ENCODE data around the gene DENND1B.
A peak's percentile ranks its signal among the peaks of the same experiment; 100 is the strongest.
"Not testable (repeated sequence)": the region's sequence is repeated elsewhere in the genome, so short reads cannot be mapped to it uniquely, and the experiment has no call there.

DENND1B gene

GRCh38 chr1:197590687-197591086 is 184.6 kb downstream of the DENND1B start:
- Histone ChIP-seq H3K27ac (ENCODE audit: low read depth, low read length) (no peak overlapping the region), H3K27me3 (ENCODE audit: control insufficient read depth in 5 of 5, insufficient read depth in 4 of 5, low read length in 5 of 5) (no peaks in the 10 kb centered on the region), H3K4me3 (ENCODE audit: low read depth in 1 of 5, low read length in 5 of 5) (no peak overlapping the region), H3K4me1 (ENCODE audit: control insufficient read depth in 5 of 5, insufficient read depth in 5 of 5, low read length in 5 of 5) (no peaks in the 10 kb centered on the region), H3K9me3 (ENCODE audit: control insufficient read depth in 5 of 5, low read length in 5 of 5) (no peaks in the 10 kb centered on the region), H3K9ac (ENCODE audit: low read length in 5 of 5) (no peak overlapping the region), H3K36me3 (ENCODE audit: control insufficient read depth in 5 of 5, insufficient read depth in 5 of 5, low read length in 5 of 5) (peaks cover 0 to 15% (median 3%) of the 10 kb centered on the region in 5 donors)

DNA sequence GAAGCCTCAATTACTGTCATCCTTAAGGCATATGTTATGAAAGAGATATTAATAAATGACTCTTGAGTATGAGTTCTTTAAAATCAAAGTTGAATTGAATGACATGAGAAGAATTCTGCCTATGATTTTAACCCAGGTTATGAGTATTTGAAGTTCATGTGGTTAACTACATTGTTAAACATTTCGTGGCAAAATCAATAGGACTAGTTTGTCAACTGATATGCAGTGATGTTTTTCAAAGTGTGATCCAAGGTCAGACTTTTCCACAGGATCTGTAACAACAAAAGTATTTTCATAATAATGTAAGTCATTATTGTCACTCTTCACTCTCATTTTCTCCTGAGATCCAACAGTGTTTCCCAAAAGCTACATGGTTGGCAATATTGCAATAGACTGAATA is 189.5 kb downstream of the DENND1B start:
- Histone ChIP-seq H3K9me3 (ENCODE audit: control insufficient read depth in 5 of 5, low read length in 5 of 5) (no peaks in the 10 kb centered on the region), H3K36me3 (ENCODE audit: control insufficient read depth in 5 of 5, insufficient read depth in 5 of 5, low read length in 5 of 5) (peaks cover 0 to 18% (median 0%) of the 10 kb centered on the region in 5 donors), H3K9ac (ENCODE audit: low read length in 5 of 5) (no peak overlapping the region), H3K27ac (ENCODE audit: low read depth, low read length) (no peak overlapping the region), H3K4me1 (ENCODE audit: control insufficient read depth in 5 of 5, insufficient read depth in 5 of 5, low read length in 5 of 5) (no peaks in the 10 kb centered on the region), H3K27me3 (ENCODE audit: control insufficient read depth in 5 of 5, insufficient read depth in 4 of 5, low read length in 5 of 5) (no peaks in the 10 kb centered on the region), H3K4me3 (ENCODE audit: low read depth in 1 of 5, low read length in 5 of 5) (no peak overlapping the region)

- Histone ChIP-seq H3K4me3 (ENCODE audit: low read depth in 1 of 5, low read length in 5 of 5) (no peak overlapping the region), H3K27me3 (ENCODE audit: control insufficient read depth in 5 of 5, insufficient read depth in 4 of 5, low read length in 5 of 5) (no peaks in the 10 kb centered on the region), H3K36me3 (ENCODE audit: control insufficient read depth in 5 of 5, insufficient read depth in 5 of 5, low read length in 5 of 5) (peaks cover 0 to 10% (median 5%) of the 10 kb centered on the region in 5 donors), H3K27ac (ENCODE audit: low read depth, low read length) (no peak overlapping the region), H3K9ac (ENCODE audit: low read length in 5 of 5) (no peak overlapping the region), H3K9me3 (ENCODE audit: control insufficient read depth in 5 of 5, low read length in 5 of 5) (no peaks in the 10 kb centered on the region), H3K4me1 (ENCODE audit: control insufficient read depth in 5 of 5, insufficient read depth in 5 of 5, low read length in 5 of 5) (no peaks in the 10 kb centered on the region)
Observed at GRCh38 chr1:197577580-197577979, 197.7 kb downstream of the DENND1B start.

DNA sequence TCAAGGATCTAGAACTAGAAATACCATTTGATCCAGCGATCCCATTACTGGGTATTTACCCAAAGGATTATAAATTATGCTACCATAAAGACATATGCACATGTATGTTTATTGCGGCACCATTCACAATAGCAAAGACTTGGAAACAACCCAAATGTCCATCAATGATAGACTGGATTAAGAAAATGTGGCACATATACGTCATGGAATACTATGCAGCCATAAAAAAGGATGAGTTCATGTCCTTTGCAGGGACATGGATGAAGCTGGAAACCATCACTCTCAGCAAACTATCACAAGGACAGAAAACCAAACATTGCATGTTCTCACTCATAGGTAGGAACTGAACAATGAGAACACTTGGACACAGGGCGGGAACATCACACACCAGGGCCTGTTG is 199.7 kb downstream of the DENND1B start:
- H3K4me3 ChIP-seq (ENCODE audit: low read depth in 1 of 5, low read length in 5 of 5); H3K27ac ChIP-seq (ENCODE audit: low read depth, low read length); H3K4me1 ChIP-seq (ENCODE audit: control insufficient read depth in 5 of 5, insufficient read depth in 5 of 5, low read length in 5 of 5); H3K27me3 ChIP-seq (ENCODE audit: control insufficient read depth in 5 of 5, insufficient read depth in 4 of 5, low read length in 5 of 5); H3K9ac ChIP-seq (ENCODE audit: low read length in 5 of 5); H3K9me3 ChIP-seq (ENCODE audit: control insufficient read depth in 5 of 5, low read length in 5 of 5): not testable (repeated sequence)
- peaks cover 3 to 14% (median 7%) of the 10 kb centered on the region in 5 donors for H3K36me3 ChIP-seq (ENCODE audit: control insufficient read depth in 5 of 5, insufficient read depth in 5 of 5, low read length in 5 of 5)

- Histone ChIP-seq H3K27ac (ENCODE audit: low read depth, low read length) (no peak overlapping the region), H3K4me1 (ENCODE audit: control insufficient read depth in 5 of 5, insufficient read depth in 5 of 5, low read length in 5 of 5) (no peaks in the 10 kb centered on the region), H3K4me3 (ENCODE audit: low read depth in 1 of 5, low read length in 5 of 5) (no peak overlapping the region), H3K9me3 (ENCODE audit: control insufficient read depth in 5 of 5, low read length in 5 of 5) (peaks cover 3 to 13% (median 7%) of the 10 kb centered on the region in 5 donors), H3K36me3 (ENCODE audit: control insufficient read depth in 5 of 5, insufficient read depth in 5 of 5, low read length in 5 of 5) (peaks cover 6 to 14% (median 7%) of the 10 kb centered on the region in 5 donors), H3K27me3 (ENCODE audit: control insufficient read depth in 5 of 5, insufficient read depth in 4 of 5, low read length in 5 of 5) (no peaks in the 10 kb centered on the region), H3K9ac (ENCODE audit: low read length in 5 of 5) (no peak overlapping the region)
Observed at GRCh38 chr1:197572169-197572568, 203.1 kb downstream of the DENND1B start.

GRCh38 chr1:197567442-197567841 is 207.8 kb downstream of the DENND1B start:
- peaks cover 3 to 13% (median 9%) of the 10 kb centered on the region in 5 donors for H3K9me3 ChIP-seq (ENCODE audit: control insufficient read depth in 5 of 5, low read length in 5 of 5)
- H3K4me1 ChIP-seq (ENCODE audit: control insufficient read depth in 5 of 5, insufficient read depth in 5 of 5, low read length in 5 of 5): no peaks in the 10 kb centered on the region
- H3K27ac ChIP-seq (ENCODE audit: low read depth, low read length): no peak overlapping the region
- H3K9ac ChIP-seq (ENCODE audit: low read length in 5 of 5): no peak overlapping the region
- H3K36me3 ChIP-seq (ENCODE audit: control insufficient read depth in 5 of 5, insufficient read depth in 5 of 5, low read length in 5 of 5): peaks cover 3 to 16% (median 6%) of the 10 kb centered on the region in 5 donors
- no peaks in the 10 kb centered on the region for H3K27me3 ChIP-seq (ENCODE audit: control insufficient read depth in 5 of 5, insufficient read depth in 4 of 5, low read length in 5 of 5)
- H3K4me3 ChIP-seq (ENCODE audit: low read depth in 1 of 5, low read length in 5 of 5): no peak overlapping the region

DNA sequence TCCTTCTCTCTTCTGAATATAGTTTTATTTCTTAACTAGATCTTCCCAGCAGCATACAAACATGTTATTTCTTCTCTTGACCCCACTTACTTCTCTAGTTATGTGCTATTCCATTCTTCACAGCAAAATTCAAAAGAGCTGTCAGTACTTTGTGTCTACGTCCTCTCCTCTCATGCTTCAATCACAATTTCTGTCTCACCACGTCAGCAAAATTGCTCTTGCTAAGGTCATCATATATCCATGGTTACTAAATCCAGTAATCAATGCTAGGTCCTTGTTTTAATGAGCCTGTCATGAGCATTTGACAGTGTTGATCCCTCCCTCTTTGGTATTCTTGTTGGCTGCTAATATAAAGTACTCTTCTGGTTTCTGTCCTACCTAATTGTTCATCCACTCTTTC is 214.2 kb downstream of the DENND1B start:
- Histone ChIP-seq H3K9me3 (ENCODE audit: control insufficient read depth in 5 of 5, low read length in 5 of 5) (no peaks in the 10 kb centered on the region), H3K36me3 (ENCODE audit: control insufficient read depth in 5 of 5, insufficient read depth in 5 of 5, low read length in 5 of 5) (peaks cover 0 to 8% (median 3%) of the 10 kb centered on the region in 5 donors), H3K4me1 (ENCODE audit: control insufficient read depth in 5 of 5, insufficient read depth in 5 of 5, low read length in 5 of 5) (peaks cover 0 to 6% (median 0%) of the 10 kb centered on the region in 5 donors), H3K27me3 (ENCODE audit: control insufficient read depth in 5 of 5, insufficient read depth in 4 of 5, low read length in 5 of 5) (no peaks in the 10 kb centered on the region), H3K4me3 (ENCODE audit: low read depth in 1 of 5, low read length in 5 of 5) (no peak overlapping the region), H3K27ac (ENCODE audit: low read depth, low read length) (no peak overlapping the region), H3K9ac (ENCODE audit: low read length in 5 of 5) (no peak overlapping the region)

GRCh38 chr1:197559655-197560054 is 215.6 kb downstream of the DENND1B start:
- peaks cover 0 to 8% (median 3%) of the 10 kb centered on the region in 5 donors for H3K36me3 ChIP-seq (ENCODE audit: control insufficient read depth in 5 of 5, insufficient read depth in 5 of 5, low read length in 5 of 5)
- H3K27me3 ChIP-seq (ENCODE audit: control insufficient read depth in 5 of 5, insufficient read depth in 4 of 5, low read length in 5 of 5): no peaks in the 10 kb centered on the region
- no peaks in the 10 kb centered on the region for H3K9me3 ChIP-seq (ENCODE audit: control insufficient read depth in 5 of 5, low read length in 5 of 5)
- no peak overlapping the region for H3K27ac ChIP-seq (ENCODE audit: low read depth, low read length)
- H3K9ac ChIP-seq (ENCODE audit: low read length in 5 of 5): no peak overlapping the region
- H3K4me1 ChIP-seq (ENCODE audit: control insufficient read depth in 5 of 5, insufficient read depth in 5 of 5, low read length in 5 of 5): peaks cover 0 to 6% (median 0%) of the 10 kb centered on the region in 5 donors
- no peak overlapping the region for H3K4me3 ChIP-seq (ENCODE audit: low read depth in 1 of 5, low read length in 5 of 5)

GRCh38 chr1:197559244-197559643 is 216.0 kb downstream of the DENND1B start:
- Histone ChIP-seq H3K4me3 (ENCODE audit: low read depth in 1 of 5, low read length in 5 of 5) (no peak overlapping the region), H3K36me3 (ENCODE audit: control insufficient read depth in 5 of 5, insufficient read depth in 5 of 5, low read length in 5 of 5) (peaks cover 0 to 8% (median 3%) of the 10 kb centered on the region in 5 donors), H3K4me1 (ENCODE audit: control insufficient read depth in 5 of 5, insufficient read depth in 5 of 5, low read length in 5 of 5) (peaks cover 0 to 6% (median 0%) of the 10 kb centered on the region in 5 donors), H3K27me3 (ENCODE audit: control insufficient read depth in 5 of 5, insufficient read depth in 4 of 5, low read length in 5 of 5) (no peaks in the 10 kb centered on the region), H3K27ac (ENCODE audit: low read depth, low read length) (no peak overlapping the region), H3K9ac (ENCODE audit: low read length in 5 of 5) (no peak overlapping the region), H3K9me3 (ENCODE audit: control insufficient read depth in 5 of 5, low read length in 5 of 5) (no peaks in the 10 kb centered on the region)

DNA sequence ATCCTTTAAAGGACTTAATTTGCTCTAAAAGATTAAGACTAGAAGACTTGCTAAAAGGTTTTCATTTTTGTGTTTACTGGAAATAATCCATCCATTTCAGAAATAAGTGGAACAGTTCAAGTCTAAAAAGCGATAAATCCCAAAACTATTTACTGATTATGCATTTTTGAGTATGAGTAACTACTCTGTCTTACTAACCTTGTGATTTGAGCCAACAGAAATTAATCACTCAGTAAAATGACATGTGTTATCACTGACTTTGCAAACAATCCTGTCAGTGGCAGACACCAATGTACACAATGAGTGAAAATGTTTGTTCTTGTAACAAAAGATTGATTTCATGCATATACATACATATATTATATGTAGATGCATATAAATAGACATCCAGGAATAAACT is 218.0 kb downstream of the DENND1B start:
- peaks cover 0 to 19% (median 7%) of the 10 kb centered on the region in 5 donors for H3K4me1 ChIP-seq (ENCODE audit: control insufficient read depth in 5 of 5, insufficient read depth in 5 of 5, low read length in 5 of 5)
- no peaks in the 10 kb centered on the region for H3K9me3 ChIP-seq (ENCODE audit: control insufficient read depth in 5 of 5, low read length in 5 of 5)
- H3K4me3 ChIP-seq (ENCODE audit: low read depth in 1 of 5, low read length in 5 of 5): no peak overlapping the region
- no peak overlapping the region for H3K9ac ChIP-seq (ENCODE audit: low read length in 5 of 5)
- peak overlapping the region; percentile 51 for H3K27ac ChIP-seq (ENCODE audit: low read depth, low read length)
- peaks cover 0 to 3% (median 0%) of the 10 kb centered on the region in 5 donors for H3K36me3 ChIP-seq (ENCODE audit: control insufficient read depth in 5 of 5, insufficient read depth in 5 of 5, low read length in 5 of 5)
- H3K27me3 ChIP-seq (ENCODE audit: control insufficient read depth in 5 of 5, insufficient read depth in 4 of 5, low read length in 5 of 5): no peaks in the 10 kb centered on the region

- no peaks in the 10 kb centered on the region for H3K36me3 ChIP-seq (ENCODE audit: control insufficient read depth in 5 of 5, insufficient read depth in 5 of 5, low read length in 5 of 5)
- H3K9me3 ChIP-seq (ENCODE audit: control insufficient read depth in 5 of 5, low read length in 5 of 5): no peaks in the 10 kb centered on the region
- peaks cover 0 to 19% (median 7%) of the 10 kb centered on the region in 5 donors for H3K4me1 ChIP-seq (ENCODE audit: control insufficient read depth in 5 of 5, insufficient read depth in 5 of 5, low read length in 5 of 5)
- no peak overlapping the region for H3K27ac ChIP-seq (ENCODE audit: low read depth, low read length)
- no peak overlapping the region for H3K9ac ChIP-seq (ENCODE audit: low read length in 5 of 5)
- H3K4me3 ChIP-seq (ENCODE audit: low read depth in 1 of 5, low read length in 5 of 5): peak overlapping the region in 2 of 5 donors; percentile 23 to 28
- H3K27me3 ChIP-seq (ENCODE audit: control insufficient read depth in 5 of 5, insufficient read depth in 4 of 5, low read length in 5 of 5): no peaks in the 10 kb centered on the region
Observed at GRCh38 chr1:197553281-197553680, 222.0 kb downstream of the DENND1B start.

All from subcutaneous abdominal adipose tissue (tissue), 5 donors.